ENCODE results near the gene ABCA6. TPM values are rescaled to one million over a fixed set of nuclear protein-coding genes. Genes with fewer than 3 reads are reported as not detected.

ABCA6 gene
- total RNA-seq, 1 donor from 2014 or later = not detected

DNA sequence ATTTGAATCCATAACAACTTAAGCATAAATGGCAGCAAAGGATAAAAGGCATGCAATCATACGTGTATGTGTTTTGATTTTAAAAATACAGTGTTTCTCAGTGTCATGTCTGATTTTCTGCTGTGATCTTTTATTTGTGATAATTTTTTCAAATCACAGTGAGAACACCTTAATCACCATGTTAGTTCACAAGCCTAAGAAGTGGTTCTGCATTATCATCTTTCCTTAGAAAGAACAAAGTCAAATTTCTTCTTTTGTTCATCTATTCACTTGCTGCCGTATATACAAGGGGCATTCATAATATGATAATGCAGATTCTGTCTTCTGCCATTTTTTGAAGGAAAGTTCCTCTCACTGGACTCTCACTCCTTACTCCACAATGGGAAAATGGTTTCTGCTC, 47.7 kb downstream of the ABCA6 start:
- Mint-ChIP-seq H3K36me3 (no peaks in the 10 kb centered on the region), H3K4me1 (peaks cover 11% of the 10 kb centered on the region), H3K27me3 (ENCODE audit: insufficient read depth, low read depth) (peaks cover 2% of the 10 kb centered on the region), H3K27ac (no peak overlapping the region), H3K9me3 (no peaks in the 10 kb centered on the region), H3K4me3 (no peak overlapping the region)
- Histone ChIP-seq H3K79me2 (ENCODE audit: low read depth) (no peaks in the 10 kb centered on the region), H3K9me3 (ENCODE audit: low read depth) (no peaks in the 10 kb centered on the region), H3K4me3 (no peak overlapping the region), H2AFZ (replicated peaks) (no peak overlapping the region), H3F3A (ENCODE audit: low read depth) (no peaks in the 10 kb centered on the region), H3K27me3 (no peaks in the 10 kb centered on the region), H4K20me1 (ENCODE audit: low read depth) (no peaks in the 10 kb centered on the region), H3K9ac (no peak overlapping the region), H3K36me3 (no peaks in the 10 kb centered on the region), H3K27ac (no peak overlapping the region), H3K4me1 (no peaks in the 10 kb centered on the region), H3K4me2 (no peak overlapping the region)
- no peak for DNase-seq (ENCODE audit: low spot score)
- TF ChIP-seq EZH2phosphoT487 (IDR thresholded peaks at IDR 0.05) = no peak
- TF ChIP-seq EZH2 (IDR thresholded peaks at IDR 0.05) = no peak

DNA sequence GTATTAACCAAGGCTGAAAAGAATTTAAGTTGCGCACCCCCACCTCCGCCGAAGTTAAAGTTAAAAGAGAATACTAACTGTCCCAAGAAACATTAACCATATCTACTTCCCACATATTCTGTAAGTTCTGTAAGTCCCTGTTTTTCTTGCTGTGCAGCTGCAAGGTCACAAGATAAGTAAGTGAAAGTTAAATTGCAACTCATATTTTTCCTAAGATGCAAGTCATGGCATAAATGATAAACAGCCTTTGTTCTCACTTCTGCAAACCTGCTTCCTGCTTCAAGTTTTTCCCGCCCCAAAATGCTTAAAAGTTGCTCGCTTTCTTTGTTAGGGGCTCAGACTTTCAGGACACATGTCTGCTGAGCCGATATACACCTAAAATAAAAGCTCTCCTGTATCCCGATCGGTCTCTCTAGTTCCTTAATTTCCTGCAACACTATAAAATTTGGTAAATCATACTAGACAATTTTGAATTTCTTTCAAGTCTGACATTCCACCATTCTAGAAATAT, 48.4 kb downstream of the ABCA6 start:
- no peaks in the 10 kb centered on the region for H3K27me3 ChIP-seq

GRCh38 chr17:69090365-69090764, 51.3 kb downstream of the ABCA6 start:
- no peak overlapping the region for H3K27ac ChIP-seq
- H3K9me3 ChIP-seq (ENCODE audit: low read depth) = no peaks in the 10 kb centered on the region
- no peaks in the 10 kb centered on the region for H4K20me1 ChIP-seq (ENCODE audit: low read depth)
- TF ChIP-seq EZH2 (IDR thresholded peaks at IDR 0.05) = no peak
- H2AFZ ChIP-seq (replicated peaks) = no peak overlapping the region
- H3K4me3 Mint-ChIP-seq = no peak overlapping the region
- no peak overlapping the region for H3K27ac Mint-ChIP-seq
- no peak overlapping the region for H3K4me3 ChIP-seq
- no peaks in the 10 kb centered on the region for H3K9me3 Mint-ChIP-seq
- H3F3A ChIP-seq (ENCODE audit: low read depth) = no peaks in the 10 kb centered on the region
- no peaks in the 10 kb centered on the region for H3K36me3 ChIP-seq
- H3K79me2 ChIP-seq (ENCODE audit: low read depth) = no peaks in the 10 kb centered on the region
- peaks cover 11% of the 10 kb centered on the region for H3K4me1 Mint-ChIP-seq
- H3K4me1 ChIP-seq = no peaks in the 10 kb centered on the region
- H3K36me3 Mint-ChIP-seq = no peaks in the 10 kb centered on the region
- no peak overlapping the region for H3K9ac ChIP-seq
- peaks cover 4% of the 10 kb centered on the region for H3K27me3 Mint-ChIP-seq (ENCODE audit: insufficient read depth, low read depth)
- H3K4me2 ChIP-seq = no peak overlapping the region
- no peak for DNase-seq (ENCODE audit: low spot score)
- no peaks in the 10 kb centered on the region for H3K27me3 ChIP-seq

More for the DNA sequence above, 48.4 kb downstream of the ABCA6 start:
- Mint-ChIP-seq H3K4me1 (peaks cover 11% of the 10 kb centered on the region), H3K27me3 (ENCODE audit: insufficient read depth, low read depth) (peaks cover 2% of the 10 kb centered on the region), H3K4me3 (no peak overlapping the region), H3K27ac (no peak overlapping the region), H3K9me3 (no peaks in the 10 kb centered on the region), H3K36me3 (no peaks in the 10 kb centered on the region)
- Histone ChIP-seq H3K4me3 (no peak overlapping the region), H4K20me1 (ENCODE audit: low read depth) (no peaks in the 10 kb centered on the region), H2AFZ (replicated peaks) (no peak overlapping the region), H3K4me1 (no peaks in the 10 kb centered on the region), H3K36me3 (no peaks in the 10 kb centered on the region), H3F3A (ENCODE audit: low read depth) (no peaks in the 10 kb centered on the region), H3K9ac (no peak overlapping the region), H3K27ac (no peak overlapping the region), H3K4me2 (no peak overlapping the region), H3K79me2 (ENCODE audit: low read depth) (no peaks in the 10 kb centered on the region), H3K9me3 (ENCODE audit: low read depth) (no peaks in the 10 kb centered on the region)
- DNase-seq (ENCODE audit: low spot score) = no peak
- no peak for TF ChIP-seq EZH2 (IDR thresholded peaks at IDR 0.05)
- TF ChIP-seq, protein P1, sequence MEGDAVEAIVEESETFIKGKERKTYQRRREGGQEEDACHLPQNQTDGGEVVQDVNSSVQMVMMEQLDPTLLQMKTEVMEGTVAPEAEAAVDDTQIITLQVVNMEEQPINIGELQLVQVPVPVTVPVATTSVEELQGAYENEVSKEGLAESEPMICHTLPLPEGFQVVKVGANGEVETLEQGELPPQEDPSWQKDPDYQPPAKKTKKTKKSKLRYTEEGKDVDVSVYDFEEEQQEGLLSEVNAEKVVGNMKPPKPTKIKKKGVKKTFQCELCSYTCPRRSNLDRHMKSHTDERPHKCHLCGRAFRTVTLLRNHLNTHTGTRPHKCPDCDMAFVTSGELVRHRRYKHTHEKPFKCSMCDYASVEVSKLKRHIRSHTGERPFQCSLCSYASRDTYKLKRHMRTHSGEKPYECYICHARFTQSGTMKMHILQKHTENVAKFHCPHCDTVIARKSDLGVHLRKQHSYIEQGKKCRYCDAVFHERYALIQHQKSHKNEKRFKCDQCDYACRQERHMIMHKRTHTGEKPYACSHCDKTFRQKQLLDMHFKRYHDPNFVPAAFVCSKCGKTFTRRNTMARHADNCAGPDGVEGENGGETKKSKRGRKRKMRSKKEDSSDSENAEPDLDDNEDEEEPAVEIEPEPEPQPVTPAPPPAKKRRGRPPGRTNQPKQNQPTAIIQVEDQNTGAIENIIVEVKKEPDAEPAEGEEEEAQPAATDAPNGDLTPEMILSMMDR (IDR thresholded peaks at IDR 0.05) = no peak
- no peak for TF ChIP-seq EZH2phosphoT487 (IDR thresholded peaks at IDR 0.05)

- Histone ChIP-seq H3K4me3 (no peak overlapping the region), H3K9me3 (ENCODE audit: low read depth) (no peaks in the 10 kb centered on the region), H4K20me1 (ENCODE audit: low read depth) (no peaks in the 10 kb centered on the region), H3K79me2 (ENCODE audit: low read depth) (no peaks in the 10 kb centered on the region), H3K9ac (no peak overlapping the region), H3K4me2 (no peak overlapping the region), H3F3A (ENCODE audit: low read depth) (no peaks in the 10 kb centered on the region), H3K36me3 (no peaks in the 10 kb centered on the region), H3K4me1 (no peaks in the 10 kb centered on the region), H3K27ac (no peak overlapping the region), H3K27me3 (no peaks in the 10 kb centered on the region), H2AFZ (replicated peaks) (no peak overlapping the region)
- Mint-ChIP-seq H3K27me3 (ENCODE audit: insufficient read depth, low read depth) (peaks cover 2% of the 10 kb centered on the region), H3K4me3 (no peak overlapping the region), H3K36me3 (no peaks in the 10 kb centered on the region), H3K4me1 (peaks cover 8% of the 10 kb centered on the region), H3K27ac (no peak overlapping the region), H3K9me3 (peaks cover 5% of the 10 kb centered on the region)
- TF ChIP-seq EZH2 (IDR thresholded peaks at IDR 0.05) (no peak), EZH2phosphoT487 (IDR thresholded peaks at IDR 0.05) (no peak)
- DNase-seq (ENCODE audit: low spot score) = no peak
These were observed 53.0 kb downstream of the ABCA6 start for GRCh38 chr17:69088643-69089200.

Measured in neural progenitor cell (in vitro differentiated cells).